ENCODE data around the gene DOCK7. TPM values are rescaled to one million over a fixed set of nuclear protein-coding genes. Genes with fewer than 3 reads are reported as not detected.
"Not testable (repeated sequence)": the region's sequence is repeated elsewhere in the genome, so short reads cannot be mapped to it uniquely, and the experiment has no call there.

DOCK7 gene
- total and polyA plus RNA-seq, 7 donors: 6.5 to 54.8 (median 32.4) TPM

GRCh38 chr1:62724430-62724829 lies 36.2 kb upstream of the DOCK7 start:
- intact Hi-C loops (cut with DNase I): no loop called here
- Histone ChIP-seq H3K9me3 (no peaks in the 10 kb centered on the region), H3K27me3 (no peaks in the 10 kb centered on the region), H3K36me3 (no peaks in the 10 kb centered on the region), H3K27ac (no peak overlapping the region), H3K4me1 (peaks cover 0 to 19% (median 11%) of the 10 kb centered on the region in 4 donors), H3K4me3 (no peak overlapping the region)
- DNase-seq: no peak
- TF ChIP-seq EP300 (IDR thresholded peaks at IDR 0.05) (no peak), POLR2AphosphoS5 (IDR thresholded peaks at IDR 0.05) (no peak), POLR2A (IDR thresholded peaks at IDR 0.05) (no peak), CTCF (IDR thresholded peaks at IDR 0.05) (no peak)
- WGBS, 2 donors: 94% methylated on average over 3 of the region's 3 CpGs

- Histone ChIP-seq H3K27ac (no peak overlapping the region), H3K9me3 (no peaks in the 10 kb centered on the region), H3K36me3 (no peaks in the 10 kb centered on the region), H3K4me3 (no peak overlapping the region), H3K27me3 (no peaks in the 10 kb centered on the region), H3K4me1 (peaks cover 0 to 19% (median 11%) of the 10 kb centered on the region in 4 donors)
- WGBS, 2 donors: 85 to 93% methylated on average over 2 of the region's 2 CpGs
- no peak for DNase-seq
- intact Hi-C loops (cut with DNase I): no loop called here
- TF ChIP-seq POLR2AphosphoS5 (IDR thresholded peaks at IDR 0.05) (no peak), CTCF (IDR thresholded peaks at IDR 0.05) (no peak), EP300 (IDR thresholded peaks at IDR 0.05) (no peak), POLR2A (IDR thresholded peaks at IDR 0.05) (no peak)
Observed at GRCh38 chr1:62723883-62724282, 35.7 kb upstream of the DOCK7 start.

GRCh38 chr1:62722796-62723195 lies 34.6 kb upstream of the DOCK7 start:
- TF ChIP-seq EP300 (IDR thresholded peaks at IDR 0.05): no peak
- TF ChIP-seq POLR2AphosphoS5 (IDR thresholded peaks at IDR 0.05): no peak
- TF ChIP-seq POLR2A (IDR thresholded peaks at IDR 0.05): no peak
- no peak for TF ChIP-seq CTCF (IDR thresholded peaks at IDR 0.05)

GRCh38 chr1:62720946-62721554 lies 32.9 kb upstream of the DOCK7 start:
- Histone ChIP-seq H3K4me3 (no peak overlapping the region), H3K27me3 (no peaks in the 10 kb centered on the region), H3K36me3 (no peaks in the 10 kb centered on the region), H3K9me3 (no peaks in the 10 kb centered on the region), H3K27ac (no peak overlapping the region), H3K4me1 (peaks cover 0 to 13% (median 8%) of the 10 kb centered on the region in 4 donors)
- TF ChIP-seq POLR2AphosphoS5 (IDR thresholded peaks at IDR 0.05) (no peak), CTCF (IDR thresholded peaks at IDR 0.05) (no peak), EP300 (IDR thresholded peaks at IDR 0.05) (no peak), POLR2A (IDR thresholded peaks at IDR 0.05) (no peak)
- no peak for DNase-seq
- 17 to 55% methylated on average over 4 of the region's 4 CpGs for WGBS, 2 donors
- intact Hi-C loops (cut with DNase I): no loop called here

More at GRCh38 chr1:62722796-62723195, 34.6 kb upstream of the DOCK7 start:
- Histone ChIP-seq H3K27me3 (no peaks in the 10 kb centered on the region), H3K4me1 (peaks cover 0 to 15% (median 11%) of the 10 kb centered on the region in 4 donors), H3K9me3 (no peaks in the 10 kb centered on the region), H3K27ac (no peak overlapping the region), H3K4me3 (no peak overlapping the region), H3K36me3 (no peaks in the 10 kb centered on the region)
- intact Hi-C loops (cut with DNase I): no loop called here
- no peak for DNase-seq

GRCh38 chr1:62718400-62718799 lies 30.2 kb upstream of the DOCK7 start:
- 89 to 98% methylated on average over 2 of the region's 2 CpGs for WGBS, 2 donors
- H3K4me1 ChIP-seq; H3K27ac ChIP-seq; H3K4me3 ChIP-seq; DNase-seq; H3K36me3 ChIP-seq; intact Hi-C loops (cut with DNase I); H3K27me3 ChIP-seq; H3K9me3 ChIP-seq: not testable (repeated sequence)
